DMS79 treated with DMSO at 0.1 percent for 48 hours (cell line): ENCODE data around the gene COL12A1.
"Not testable (repeated sequence)": the region's sequence is repeated elsewhere in the genome, so short reads cannot be mapped to it uniquely, and the experiment has no call there.

Experiments
- DNase-seq: peaks from one replicate; lab custom pipeline; 2025; lab: John Stamatoyannopoulos, UW

Gene COL12A1

GRCh38 chr6:75211920-75212590, 6.2 kb upstream of the COL12A1 start:
- DNase-seq = no peak

GRCh38 chr6:75210885-75211739, 5.3 kb upstream of the COL12A1 start:
- DNase-seq = peak; percentile 39

GRCh38 chr6:75209184-75209723, 3.4 kb upstream of the COL12A1 start:
- no peak for DNase-seq

GRCh38 chr6:75208298-75209183, 2.7 kb upstream of the COL12A1 start:
- DNase-seq = peak; percentile 49

- DNase-seq = no peak
These were observed 906 bp upstream of the COL12A1 start for GRCh38 chr6:75206576-75207342.

GRCh38 chr6:75204959-75205775, 686 bp downstream of the COL12A1 start:
- no peak for DNase-seq

- peak; percentile 21 for DNase-seq
These were observed 1.5 kb downstream of the COL12A1 start for GRCh38 chr6:75204217-75204958.

- DNase-seq = no peak
These were observed 2.1 kb downstream of the COL12A1 start for GRCh38 chr6:75203721-75204120.

- DNase-seq = no peak
These were observed 3.1 kb downstream of the COL12A1 start for GRCh38 chr6:75202676-75203131.

- DNase-seq = no peak
These were observed 3.8 kb downstream of the COL12A1 start for GRCh38 chr6:75201901-75202672.

- DNase-seq = no peak
These were observed 4.8 kb downstream of the COL12A1 start for GRCh38 chr6:75201021-75201420.

- no peak for DNase-seq
These were observed 6.0 kb downstream of the COL12A1 start for GRCh38 chr6:75199889-75200288.

- DNase-seq = no peak
These were observed 9.7 kb downstream of the COL12A1 start for GRCh38 chr6:75196081-75196687.

- no peak for DNase-seq
These were observed 17.5 kb downstream of the COL12A1 start for GRCh38 chr6:75188221-75188925.

GRCh38 chr6:75186581-75186980, 19.3 kb downstream of the COL12A1 start:
- DNase-seq = not testable (repeated sequence)

GRCh38 chr6:75183099-75183541, 22.7 kb downstream of the COL12A1 start:
- no peak for DNase-seq

GRCh38 chr6:75180864-75181263, 25.0 kb downstream of the COL12A1 start:
- DNase-seq = no peak

- DNase-seq = no peak
These were observed 27.1 kb downstream of the COL12A1 start for GRCh38 chr6:75178757-75179156.
